Measurements from ENCODE around the gene SRCIN1. TPM values are rescaled to one million over a fixed set of nuclear protein-coding genes. Genes with fewer than 3 reads are reported as not detected.

The SRCIN1 gene
- total RNA-seq, 4 donors from 2014 or later: 11.0 to 36.5 (median 17.4) TPM

DNA sequence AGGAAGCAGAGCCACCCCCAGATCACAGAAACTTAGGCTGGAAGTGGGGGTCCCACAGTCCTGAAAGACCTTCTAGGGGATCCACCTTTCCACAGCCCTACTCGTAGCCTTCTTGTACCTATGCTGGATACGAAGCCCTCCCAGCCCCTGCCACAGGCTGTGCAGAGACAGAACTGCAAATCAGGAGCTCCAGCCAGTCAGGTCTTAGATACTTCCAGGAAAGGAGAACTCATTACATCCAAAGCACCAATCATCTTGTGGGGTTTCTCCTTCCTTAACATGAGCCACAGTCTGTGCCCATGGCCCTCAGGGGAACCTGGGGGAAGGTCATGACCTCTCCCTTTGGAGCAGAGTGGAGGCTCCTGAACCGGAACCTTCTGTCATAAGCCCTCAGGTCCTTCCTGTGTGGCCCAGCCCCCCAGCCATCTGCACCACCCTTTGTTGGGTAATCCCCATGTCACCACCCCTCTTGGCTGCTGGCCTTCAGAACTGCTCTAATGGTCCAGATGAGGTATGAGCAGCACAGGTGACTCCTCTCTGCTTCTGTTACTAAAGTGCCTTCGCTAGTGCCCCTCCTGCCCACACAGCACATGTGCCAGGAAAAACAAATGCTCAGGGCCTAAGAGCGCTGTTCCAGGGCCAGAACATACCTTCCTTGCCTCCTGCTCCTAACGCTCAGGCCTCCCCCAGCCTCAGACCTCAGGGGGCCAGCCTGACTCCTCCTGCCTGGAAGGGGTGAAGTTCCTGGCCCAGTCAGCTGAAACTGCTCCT is 14.6 kb downstream of the SRCIN1 start:
- no peaks in the 10 kb centered on the region for H3K9me3 ChIP-seq
- H3K27ac ChIP-seq: no peak overlapping the region
- 65% methylated on average over 6 of the region's 6 CpGs for WGBS
- DNase-seq (ENCODE audit: low spot score in 2 of 2): no peak
- no peak overlapping the region for H3K4me3 ChIP-seq
- TF ChIP-seq EP300 (IDR thresholded peaks at IDR 0.05) (no peak), POLR2A (IDR thresholded peaks at IDR 0.05) (no peak), POLR2AphosphoS5 (IDR thresholded peaks at IDR 0.05) (no peak)
- TF ChIP-seq, protein P1, sequence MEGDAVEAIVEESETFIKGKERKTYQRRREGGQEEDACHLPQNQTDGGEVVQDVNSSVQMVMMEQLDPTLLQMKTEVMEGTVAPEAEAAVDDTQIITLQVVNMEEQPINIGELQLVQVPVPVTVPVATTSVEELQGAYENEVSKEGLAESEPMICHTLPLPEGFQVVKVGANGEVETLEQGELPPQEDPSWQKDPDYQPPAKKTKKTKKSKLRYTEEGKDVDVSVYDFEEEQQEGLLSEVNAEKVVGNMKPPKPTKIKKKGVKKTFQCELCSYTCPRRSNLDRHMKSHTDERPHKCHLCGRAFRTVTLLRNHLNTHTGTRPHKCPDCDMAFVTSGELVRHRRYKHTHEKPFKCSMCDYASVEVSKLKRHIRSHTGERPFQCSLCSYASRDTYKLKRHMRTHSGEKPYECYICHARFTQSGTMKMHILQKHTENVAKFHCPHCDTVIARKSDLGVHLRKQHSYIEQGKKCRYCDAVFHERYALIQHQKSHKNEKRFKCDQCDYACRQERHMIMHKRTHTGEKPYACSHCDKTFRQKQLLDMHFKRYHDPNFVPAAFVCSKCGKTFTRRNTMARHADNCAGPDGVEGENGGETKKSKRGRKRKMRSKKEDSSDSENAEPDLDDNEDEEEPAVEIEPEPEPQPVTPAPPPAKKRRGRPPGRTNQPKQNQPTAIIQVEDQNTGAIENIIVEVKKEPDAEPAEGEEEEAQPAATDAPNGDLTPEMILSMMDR (IDR thresholded peaks at IDR 0.05): no peak
- peaks cover 15% of the 10 kb centered on the region for H3K4me1 ChIP-seq
- H3K27me3 ChIP-seq: peaks cover 56% of the 10 kb centered on the region
- no peaks in the 10 kb centered on the region for H3K36me3 ChIP-seq

DNA sequence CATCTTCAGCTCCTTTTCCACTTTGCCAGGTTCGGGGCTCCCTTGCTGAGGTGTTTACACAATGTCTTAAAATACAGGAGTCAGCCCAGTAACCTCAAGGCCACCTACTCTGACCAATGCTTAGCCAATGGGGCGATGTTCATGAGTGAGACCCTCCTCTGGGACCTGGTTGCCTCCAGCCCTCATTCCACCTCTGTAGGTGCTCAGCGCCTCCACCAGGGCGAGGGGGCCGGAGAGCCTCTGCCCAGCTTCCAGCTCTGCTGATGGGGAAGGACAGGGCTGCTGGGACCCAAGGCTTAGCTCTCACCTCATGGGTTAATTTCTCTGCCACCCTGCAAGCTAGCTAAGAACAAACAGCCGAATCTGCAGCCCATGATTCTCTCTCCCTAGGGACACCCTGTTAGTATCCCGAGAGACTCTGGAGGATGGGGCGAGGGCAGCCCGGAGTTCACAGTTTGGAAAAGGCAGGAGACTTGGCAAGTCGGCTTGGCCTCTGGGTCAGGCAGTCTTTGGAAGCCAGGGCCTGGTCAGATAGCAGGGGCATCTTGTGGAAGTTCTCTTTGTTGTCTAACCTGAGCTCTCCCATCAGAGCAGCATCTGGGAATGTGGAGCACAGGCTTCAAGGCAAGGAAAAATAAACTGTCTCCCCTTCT is 16.2 kb downstream of the SRCIN1 start:
- TF ChIP-seq EP300 (IDR thresholded peaks at IDR 0.05) (no peak), POLR2A (IDR thresholded peaks at IDR 0.05) (no peak)
- TF ChIP-seq, protein P1 (IDR thresholded peaks at IDR 0.05): no peak
- 78% methylated on average over 6 of the region's 10 CpGs for WGBS
- Histone ChIP-seq H3K9me3 (no peaks in the 10 kb centered on the region), H3K27me3 (peaks cover 52% of the 10 kb centered on the region), H3K4me1 (peaks cover 22% of the 10 kb centered on the region), H3K27ac (no peak overlapping the region), H3K4me3 (no peak overlapping the region), H3K36me3 (no peaks in the 10 kb centered on the region)
- DNase-seq (ENCODE audit: low spot score in 2 of 2): no peak

- Histone ChIP-seq H3K27me3 (peaks cover 44% of the 10 kb centered on the region), H3K4me1 (peaks cover 29% of the 10 kb centered on the region)
These were observed 17.0 kb downstream of the SRCIN1 start for GRCh38 chr17:38588788-38589174.

DNA sequence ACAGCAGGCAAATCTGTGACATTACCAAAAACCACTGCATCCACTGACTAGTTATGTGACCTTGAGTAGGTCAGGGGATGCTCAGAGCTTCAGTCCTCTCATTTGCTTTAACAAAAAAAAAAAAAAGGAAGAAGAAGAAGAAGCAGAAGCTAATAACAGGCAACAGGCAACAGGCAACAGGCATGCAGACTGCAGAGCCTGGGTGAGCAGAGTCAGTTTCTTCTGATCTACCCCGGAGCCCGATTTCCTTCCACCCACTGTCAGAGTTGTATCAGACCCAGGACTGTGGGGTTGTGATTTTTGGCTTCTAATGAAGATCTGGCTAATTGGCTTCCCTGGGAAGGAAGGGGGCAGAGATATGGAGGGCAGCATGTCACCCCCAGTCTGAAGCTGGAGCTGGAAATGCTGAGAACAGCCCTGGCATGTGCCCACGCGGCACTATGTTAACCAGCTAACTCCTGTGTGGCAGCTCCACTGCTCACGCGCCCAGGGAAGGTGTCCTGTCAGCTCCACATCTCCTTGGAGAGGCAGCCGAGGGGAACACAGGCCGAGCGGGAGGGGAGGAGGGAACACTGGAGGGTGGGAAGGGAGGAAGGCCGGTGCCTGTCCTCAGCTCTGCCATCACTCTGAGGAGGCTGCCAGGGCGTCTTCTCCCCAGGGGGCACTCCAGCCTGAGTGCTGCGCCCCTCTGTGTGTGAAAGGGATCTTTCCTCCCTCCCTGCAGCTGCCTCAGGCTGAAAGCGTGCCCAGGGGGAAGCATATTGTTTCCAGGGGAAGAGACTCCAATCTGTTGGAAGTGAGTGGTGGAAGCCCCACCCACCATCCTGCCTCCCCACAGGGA is 17.6 kb downstream of the SRCIN1 start:
- TF ChIP-seq POLR2A (IDR thresholded peaks at IDR 0.05) (no peak), EP300 (IDR thresholded peaks at IDR 0.05) (no peak), POLR2AphosphoS5 (IDR thresholded peaks at IDR 0.05) (no peak)
- TF ChIP-seq, protein P1 (IDR thresholded peaks at IDR 0.05): no peak
- no peak overlapping the region for H3K4me3 ChIP-seq
- H3K27me3 ChIP-seq: peaks cover 44% of the 10 kb centered on the region
- DNase-seq (ENCODE audit: low spot score in 2 of 2): no peak
- 60% methylated on average over 13 of the region's 13 CpGs for WGBS
- no peaks in the 10 kb centered on the region for H3K9me3 ChIP-seq
- no peak overlapping the region for H3K27ac ChIP-seq
- peaks cover 29% of the 10 kb centered on the region for H3K4me1 ChIP-seq
- H3K36me3 ChIP-seq: no peaks in the 10 kb centered on the region

More at GRCh38 chr17:38588788-38589174, 17.0 kb downstream of the SRCIN1 start:
- TF ChIP-seq POLR2AphosphoS5 (IDR thresholded peaks at IDR 0.05): no peak
- TF ChIP-seq, protein P1 (IDR thresholded peaks at IDR 0.05): no peak
- TF ChIP-seq EP300 (IDR thresholded peaks at IDR 0.05): no peak
- no peak for TF ChIP-seq POLR2A (IDR thresholded peaks at IDR 0.05)
- DNase-seq (ENCODE audit: low spot score in 2 of 2): no peak
- 93% methylated on average over 6 of the region's 9 CpGs for WGBS
- Histone ChIP-seq H3K4me3 (no peak overlapping the region), H3K27ac (no peak overlapping the region), H3K9me3 (no peaks in the 10 kb centered on the region), H3K36me3 (no peaks in the 10 kb centered on the region)
